Measurements from ENCODE around the gene PCIF1. TPM values are rescaled to one million over a fixed set of nuclear protein-coding genes. Genes with fewer than 3 reads are reported as not detected.

Gene PCIF1
- total RNA-seq, 2 experiments from 2014 or later: 27.8 to 29.5 TPM

DNA sequence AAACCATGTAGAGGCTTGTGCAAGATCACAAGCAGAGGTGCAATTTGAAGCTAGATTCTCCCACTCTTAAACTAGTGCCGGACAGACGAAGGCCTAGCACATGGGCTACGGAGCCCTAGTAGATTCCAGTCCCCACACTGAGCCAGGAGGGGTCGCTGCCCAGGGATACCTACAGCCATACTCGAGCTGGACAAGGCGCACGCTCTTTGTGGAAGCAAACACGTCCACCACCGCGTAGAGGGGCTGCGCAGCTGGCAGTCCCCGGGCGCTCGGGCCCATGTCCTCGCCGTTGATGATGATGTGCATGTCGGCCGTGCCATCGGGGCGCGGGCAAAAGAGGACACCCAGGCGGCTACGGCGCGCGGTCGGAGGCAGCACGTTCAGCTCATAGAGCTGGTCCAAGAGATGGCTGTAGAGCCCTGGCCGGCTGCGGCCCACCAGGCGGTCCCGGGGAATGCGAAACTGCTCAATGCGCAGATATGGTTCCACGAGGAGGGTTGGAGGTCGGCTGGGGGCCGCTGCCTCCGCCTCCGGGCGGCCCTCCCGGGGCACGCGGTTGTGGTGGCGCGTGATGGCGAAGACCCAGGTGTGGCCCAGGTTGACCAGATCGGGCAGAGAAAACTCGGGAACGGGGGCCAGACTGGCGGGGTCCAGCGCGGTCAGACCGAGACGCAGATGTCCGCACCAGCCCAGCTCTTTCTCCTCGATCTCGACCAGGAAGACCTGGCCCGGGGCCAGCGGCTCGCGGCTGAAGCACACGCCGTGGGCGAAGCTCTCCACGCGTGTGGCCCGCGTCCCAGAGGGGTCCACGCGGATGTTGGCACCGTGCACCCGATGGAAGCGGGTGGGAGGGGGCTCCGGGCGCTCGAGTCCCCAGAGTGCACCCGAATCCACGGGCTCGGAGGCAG is 44.2 kb upstream of the PCIF1 start:
- H3K27ac Mint-ChIP-seq: peak overlapping the region; percentile 89
- intact Hi-C loops (cut with micrococcal nuclease): no loop called here
- POLR2A ChIA-PET: interaction anchor here (0.6 to 7.8 kb wide), 15 partner anchors 9 to 480 kb away, joined by 3 to 59 read pairs (median 5); partner anchors contain the start of genes ACOT8, PCIF1, SNX21 and UBE2C
- peaks cover 36% of the 10 kb centered on the region for H3K4me1 Mint-ChIP-seq (ENCODE audit: low read depth)
- no peaks in the 10 kb centered on the region for H3K9me3 Mint-ChIP-seq
- CTCF ChIA-PET: interaction anchor here (0.8 to 2.1 kb wide), 9 partner anchors 9 to 91 kb away, joined by 3 to 15 read pairs (median 4); partner anchors contain the start of gene ZSWIM1
- DNase-seq: peak; percentile 78
- peak overlapping the region; percentile 88 for H3K4me3 Mint-ChIP-seq
- TF ChIP-seq, protein P1, sequence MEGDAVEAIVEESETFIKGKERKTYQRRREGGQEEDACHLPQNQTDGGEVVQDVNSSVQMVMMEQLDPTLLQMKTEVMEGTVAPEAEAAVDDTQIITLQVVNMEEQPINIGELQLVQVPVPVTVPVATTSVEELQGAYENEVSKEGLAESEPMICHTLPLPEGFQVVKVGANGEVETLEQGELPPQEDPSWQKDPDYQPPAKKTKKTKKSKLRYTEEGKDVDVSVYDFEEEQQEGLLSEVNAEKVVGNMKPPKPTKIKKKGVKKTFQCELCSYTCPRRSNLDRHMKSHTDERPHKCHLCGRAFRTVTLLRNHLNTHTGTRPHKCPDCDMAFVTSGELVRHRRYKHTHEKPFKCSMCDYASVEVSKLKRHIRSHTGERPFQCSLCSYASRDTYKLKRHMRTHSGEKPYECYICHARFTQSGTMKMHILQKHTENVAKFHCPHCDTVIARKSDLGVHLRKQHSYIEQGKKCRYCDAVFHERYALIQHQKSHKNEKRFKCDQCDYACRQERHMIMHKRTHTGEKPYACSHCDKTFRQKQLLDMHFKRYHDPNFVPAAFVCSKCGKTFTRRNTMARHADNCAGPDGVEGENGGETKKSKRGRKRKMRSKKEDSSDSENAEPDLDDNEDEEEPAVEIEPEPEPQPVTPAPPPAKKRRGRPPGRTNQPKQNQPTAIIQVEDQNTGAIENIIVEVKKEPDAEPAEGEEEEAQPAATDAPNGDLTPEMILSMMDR (IDR thresholded peaks at IDR 0.05): peak; percentile 65
- H3K27me3 Mint-ChIP-seq: no peaks in the 10 kb centered on the region
- H3K36me3 Mint-ChIP-seq (ENCODE audit: low read depth): peaks cover 9% of the 10 kb centered on the region
- peak; percentile 54 for ATAC-seq

DNA sequence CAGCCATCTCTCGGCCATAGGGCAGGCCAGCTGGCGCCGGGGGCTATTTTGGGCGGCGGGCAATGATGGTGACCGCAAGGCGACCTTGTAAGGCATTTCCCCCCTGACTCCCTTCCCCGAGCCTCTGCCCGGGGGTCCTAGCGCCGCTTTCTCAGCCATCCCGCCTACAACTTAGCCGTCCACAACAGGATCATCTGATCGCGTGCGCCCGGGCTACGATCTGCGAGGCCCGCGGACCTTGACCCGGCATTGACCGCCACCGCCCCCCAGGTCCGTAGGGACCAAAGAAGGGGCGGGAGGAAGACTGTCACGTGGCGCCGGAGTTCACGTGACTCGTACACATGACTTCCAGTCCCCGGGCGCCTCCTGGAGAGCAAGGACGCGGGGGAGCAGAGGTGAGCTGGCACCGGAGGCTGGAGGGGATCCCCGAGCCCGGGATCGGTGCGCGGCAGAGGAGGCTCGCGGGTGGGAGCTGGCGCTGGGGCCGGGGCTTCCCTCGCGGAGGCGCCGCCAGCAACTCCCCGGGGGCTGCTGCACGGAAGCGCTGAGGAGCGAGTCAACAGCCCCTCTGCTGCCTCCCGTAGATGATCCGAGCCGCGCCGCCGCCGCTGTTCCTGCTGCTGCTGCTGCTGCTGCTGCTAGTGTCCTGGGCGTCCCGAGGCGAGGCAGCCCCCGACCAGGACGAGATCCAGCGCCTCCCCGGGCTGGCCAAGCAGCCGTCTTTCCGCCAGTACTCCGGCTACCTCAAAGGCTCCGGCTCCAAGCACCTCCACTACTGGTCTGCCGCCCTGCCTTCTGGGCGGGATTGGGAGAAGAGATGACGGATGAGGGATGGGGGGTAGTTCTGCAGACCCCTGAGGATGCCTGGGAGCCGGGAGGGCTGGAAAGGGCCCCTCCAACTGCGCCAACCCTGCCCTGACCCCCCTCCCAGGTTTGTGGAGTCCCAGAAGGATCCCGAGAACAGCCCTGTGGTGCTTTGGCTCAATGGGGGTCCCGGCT is 43.2 kb upstream of the PCIF1 start, which contains the start of the genes CTSA and NEURL2:
TSS of gene CTSA (plus strand) at position 351 of the 999 bp plus-strand sequence. CDS start at position 585, 234 bp downstream.
TSS of gene NEURL2 (minus strand) at position 224 of the 999 bp plus-strand sequence. CDS start at position 7, 217 bp downstream.
- Mint-ChIP-seq H3K27me3 (no peaks in the 10 kb centered on the region), H3K27ac (peak within 1 kb of the TSS; percentile 89), H3K4me3 (peak within 1 kb of the TSS; percentile 88), H3K4me1 (ENCODE audit: low read depth) (peaks cover 33% of the 10 kb centered on the region), H3K9me3 (no peaks in the 10 kb centered on the region), H3K36me3 (ENCODE audit: low read depth) (peaks cover 11% of the 10 kb centered on the region)
- peak; percentile 70 for ATAC-seq
- DNase-seq: peak; percentile 95
- TF ChIP-seq, protein P1 (IDR thresholded peaks at IDR 0.05): no peak
- intact Hi-C loops (cut with micrococcal nuclease): no loop called here
- CTCF ChIA-PET: interaction anchor here (0.9 to 2.1 kb wide), 9 partner anchors 9 to 92 kb away, joined by 3 to 15 read pairs (median 3); no protein-coding TSS in a partner anchor
- POLR2A ChIA-PET: interaction anchor here (0.8 to 7.8 kb wide), 12 partner anchors 8 to 80 kb away, joined by 3 to 59 read pairs (median 10); partner anchors contain the start of genes ACOT8, PCIF1, SNX21 and UBE2C

DNA sequence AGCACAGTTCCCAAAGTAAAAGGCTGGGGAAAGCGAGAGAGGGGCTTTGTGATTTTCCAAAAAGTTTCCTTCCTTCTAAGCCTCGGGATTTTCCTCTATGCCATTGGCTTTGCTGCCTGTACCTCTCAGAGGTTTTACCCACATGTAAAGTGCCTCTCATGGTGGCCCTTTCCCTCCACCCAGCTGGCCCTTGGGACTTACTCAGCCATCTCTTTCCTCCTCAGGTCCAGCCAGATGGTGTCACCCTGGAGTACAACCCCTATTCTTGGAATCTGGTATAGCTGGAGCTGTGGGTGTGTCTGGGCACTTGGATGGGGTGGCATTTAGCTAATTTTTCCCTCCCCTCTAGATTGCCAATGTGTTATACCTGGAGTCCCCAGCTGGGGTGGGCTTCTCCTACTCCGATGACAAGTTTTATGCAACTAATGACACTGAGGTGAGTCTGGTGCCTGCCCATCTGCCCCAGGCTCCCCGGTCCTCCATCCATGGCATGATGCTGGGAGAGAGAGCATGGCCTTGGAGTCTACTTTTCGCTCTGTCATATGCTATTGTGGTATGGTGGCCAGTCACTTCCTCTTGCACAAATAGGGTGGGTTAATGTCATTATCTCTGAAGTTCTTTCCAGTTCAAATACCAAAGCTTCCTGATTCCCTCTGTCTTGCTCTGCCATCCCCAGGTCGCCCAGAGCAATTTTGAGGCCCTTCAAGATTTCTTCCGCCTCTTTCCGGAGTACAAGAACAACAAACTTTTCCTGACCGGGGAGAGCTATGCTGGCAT is 42.2 kb upstream of the PCIF1 start:
- H3K4me3 Mint-ChIP-seq: peak overlapping the region; percentile 88
- intact Hi-C loops (cut with micrococcal nuclease): no loop called here
- H3K9me3 Mint-ChIP-seq: no peaks in the 10 kb centered on the region
- peak overlapping the region; percentile 48 for H3K27ac Mint-ChIP-seq
- ChIA-PET CTCF (interaction anchor here (1.0 to 1.6 kb wide), 7 partner anchors 8 to 93 kb away, joined by 3 to 9 read pairs (median 3); no protein-coding TSS in a partner anchor), POLR2A (interaction anchor here (0.8 to 7.8 kb wide), 13 partner anchors 8 to 79 kb away, joined by 3 to 59 read pairs (median 8); partner anchors contain the start of genes ACOT8, PCIF1, UBE2C and ZNF335)
- no peak for DNase-seq
- H3K27me3 Mint-ChIP-seq: no peaks in the 10 kb centered on the region
- TF ChIP-seq, protein P1 (IDR thresholded peaks at IDR 0.05): no peak
- H3K4me1 Mint-ChIP-seq (ENCODE audit: low read depth): peaks cover 29% of the 10 kb centered on the region
- ATAC-seq: no peak
- peaks cover 16% of the 10 kb centered on the region for H3K36me3 Mint-ChIP-seq (ENCODE audit: low read depth)

Data from activated CD8-positive, alpha-beta T cell treated with anti-CD3 and anti-CD28 coated beads for 36 hours (primary cell).